Endometrium (tissue), 2 donors: ENCODE data around the gene PALB2.
"Not testable (repeated sequence)": the region's sequence is repeated elsewhere in the genome, so short reads cannot be mapped to it uniquely, and the experiment has no call there.

Experiments
- FAIRE-seq: peaks from 2 replicates; lab custom pipeline; 2012; peaks lifted over from hg19 to GRCh38; lab: Jason Lieb, UNC
- donor health status: control.
- donor health status: control.

The PALB2 gene

DNA sequence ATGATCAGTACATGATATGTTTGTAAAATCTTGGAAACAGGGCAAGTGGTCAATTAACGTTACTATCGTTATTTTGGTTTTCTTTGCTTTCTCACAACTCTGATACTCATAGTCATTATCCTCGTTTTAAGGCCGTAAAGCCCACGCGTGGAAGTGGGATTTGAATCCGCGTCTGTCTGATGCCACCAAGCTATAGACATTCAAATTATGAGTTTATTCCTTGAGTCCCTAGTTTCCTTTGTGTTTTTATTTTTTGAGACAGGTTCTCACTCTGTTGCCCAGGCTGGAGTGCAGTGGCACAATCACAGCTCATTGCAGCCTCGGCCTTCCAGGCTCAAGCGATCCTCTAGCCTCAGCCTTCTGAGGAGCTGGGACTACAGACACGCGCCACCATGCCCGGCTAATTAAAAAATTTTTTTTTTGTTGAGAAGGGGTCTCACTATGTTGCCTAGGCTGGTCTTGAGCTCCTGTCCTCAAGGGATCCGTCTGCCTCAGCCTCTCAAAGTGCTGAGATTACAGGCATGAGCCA lies 1.2 kb upstream of the PALB2 start:
- no peak for FAIRE-seq

DNA sequence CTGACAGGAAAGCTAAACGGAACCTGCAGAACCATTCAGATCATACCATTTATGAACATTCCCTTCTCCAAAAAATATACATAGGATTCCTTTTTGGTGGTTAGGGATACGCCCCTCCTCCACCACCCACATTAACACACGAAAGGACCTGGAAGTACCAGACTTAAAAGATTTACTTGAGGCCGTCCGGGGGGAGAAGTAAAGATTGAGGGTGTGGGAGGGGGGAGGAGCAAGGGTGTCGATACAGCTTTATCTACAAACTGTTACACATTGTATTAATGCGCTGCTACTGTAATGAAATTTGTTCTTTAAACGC lies 537 bp downstream of the PALB2 start:
- no peak for FAIRE-seq

DNA sequence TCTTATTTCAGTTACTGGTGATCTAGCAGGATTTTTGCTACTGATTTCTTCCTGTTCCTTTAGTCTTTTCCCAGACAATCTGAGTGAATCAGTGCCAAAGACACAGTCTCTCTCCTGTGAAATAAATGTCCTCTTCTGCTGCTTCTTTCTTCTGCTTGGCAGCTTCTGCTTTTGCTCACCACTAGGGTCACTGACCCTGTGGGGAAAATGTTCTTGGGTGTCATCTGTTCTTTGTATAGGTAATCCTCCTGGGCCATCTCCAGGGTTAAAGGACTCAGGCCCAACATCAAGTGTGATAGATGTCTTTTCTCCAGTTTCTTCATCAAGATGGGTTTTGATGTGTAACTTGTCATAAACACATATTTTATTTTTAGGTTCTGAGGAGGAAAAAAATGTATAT lies 5.2 kb downstream of the PALB2 start:
- no peak for FAIRE-seq

DNA sequence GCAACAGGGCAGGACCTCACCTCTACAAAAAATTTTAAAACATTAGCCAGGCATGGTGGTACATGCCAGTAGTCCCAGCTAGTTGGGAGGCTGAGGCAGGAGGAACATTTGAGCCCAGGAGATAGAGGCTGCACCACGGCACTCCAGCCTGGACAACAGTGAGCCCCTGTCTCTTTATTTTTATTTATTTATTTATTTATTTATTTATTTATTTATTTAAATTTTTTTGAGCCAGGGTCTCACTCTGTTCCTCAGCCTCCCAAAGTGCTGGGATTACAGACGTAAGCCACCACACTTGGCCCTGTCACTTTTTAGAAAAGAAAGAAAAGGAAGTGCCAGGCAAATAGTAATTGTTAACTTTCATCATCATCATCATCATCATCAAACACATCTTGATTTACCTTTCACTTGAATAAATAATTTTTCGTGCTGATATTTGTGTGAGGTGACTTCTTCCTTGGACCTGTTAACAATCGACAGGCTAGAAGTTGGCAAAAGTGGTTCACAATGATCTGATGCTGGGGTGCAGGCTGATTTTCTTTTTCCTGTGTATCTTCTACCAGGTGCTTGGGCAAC lies 6.6 kb downstream of the PALB2 start:
- FAIRE-seq = no peak

DNA sequence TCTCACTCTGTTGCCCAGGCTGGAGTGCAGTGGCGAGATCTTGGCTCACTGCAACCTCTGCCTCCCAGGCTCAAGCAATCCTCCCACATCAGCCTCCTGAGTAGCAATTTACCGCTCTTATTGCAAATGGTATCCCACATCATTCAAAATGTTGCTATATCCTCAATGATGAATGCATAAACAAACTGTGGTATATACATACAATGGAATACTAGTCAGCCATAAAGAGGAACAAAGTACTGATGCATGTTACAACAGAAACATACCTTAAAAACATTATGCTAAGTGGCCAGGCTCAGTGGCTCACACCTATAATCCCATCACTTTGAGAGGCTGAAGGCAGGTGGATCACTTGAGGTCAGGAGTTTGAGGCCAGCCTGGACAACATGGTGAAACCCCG lies 9.2 kb downstream of the PALB2 start:
- not testable (repeated sequence) for FAIRE-seq

DNA sequence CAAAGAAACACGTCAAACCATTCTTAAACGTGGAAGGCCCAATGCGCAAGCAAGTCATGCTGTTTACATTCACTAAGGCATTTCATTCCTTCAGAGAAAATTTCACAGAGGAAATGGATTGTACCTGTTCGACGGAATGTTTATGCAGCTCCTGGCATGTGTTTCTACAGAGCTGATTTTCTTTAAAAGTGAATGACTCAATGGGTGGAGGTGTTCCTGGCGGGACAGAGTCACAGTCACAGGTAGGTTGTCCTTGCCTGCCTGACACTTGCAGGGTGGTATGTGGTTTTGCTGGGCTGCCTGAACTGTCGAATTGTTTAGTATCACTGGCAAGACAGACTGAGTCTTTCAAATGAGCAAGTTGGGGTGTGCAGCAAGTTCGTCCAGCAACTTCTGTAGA lies 11.6 kb downstream of the PALB2 start:
- FAIRE-seq = no peak

DNA sequence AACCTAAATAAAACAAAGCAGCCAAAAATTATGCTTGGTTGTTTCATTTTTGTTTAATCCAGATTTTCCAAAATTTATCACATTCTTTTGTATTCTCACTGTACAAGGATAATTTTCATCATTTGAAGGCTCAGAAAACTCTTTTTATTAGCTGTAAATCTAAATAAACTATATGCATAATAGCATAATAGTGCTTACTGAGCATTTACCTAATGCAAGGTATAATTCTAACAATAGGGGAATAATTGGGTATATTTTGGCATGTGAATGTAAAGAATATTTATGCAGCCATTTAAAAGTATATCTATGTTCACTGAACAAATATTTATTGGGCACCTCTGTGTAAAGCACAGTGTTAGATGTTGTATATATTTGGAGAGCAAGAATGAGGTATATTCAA lies 17.0 kb downstream of the PALB2 start:
- no peak for FAIRE-seq

DNA sequence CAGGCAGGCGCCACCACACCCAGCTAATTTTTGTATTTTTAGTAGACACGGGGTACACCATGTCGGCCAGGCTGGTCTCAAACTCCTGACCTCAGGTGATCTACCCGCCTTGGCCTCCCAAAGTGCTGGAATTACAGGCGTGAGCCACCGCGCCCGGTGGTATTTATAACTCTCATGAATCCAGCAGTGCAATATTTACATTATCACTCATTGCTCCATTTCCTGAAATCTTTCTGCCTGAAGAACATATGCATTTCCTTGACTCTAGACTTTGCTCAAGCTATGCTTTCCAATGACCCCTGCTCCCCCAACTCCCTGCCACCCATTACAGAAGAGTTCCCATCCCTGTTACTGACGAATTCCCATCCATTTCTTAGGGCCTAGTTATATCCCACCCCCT lies 25.3 kb downstream of the PALB2 start:
- no peak for FAIRE-seq

DNA sequence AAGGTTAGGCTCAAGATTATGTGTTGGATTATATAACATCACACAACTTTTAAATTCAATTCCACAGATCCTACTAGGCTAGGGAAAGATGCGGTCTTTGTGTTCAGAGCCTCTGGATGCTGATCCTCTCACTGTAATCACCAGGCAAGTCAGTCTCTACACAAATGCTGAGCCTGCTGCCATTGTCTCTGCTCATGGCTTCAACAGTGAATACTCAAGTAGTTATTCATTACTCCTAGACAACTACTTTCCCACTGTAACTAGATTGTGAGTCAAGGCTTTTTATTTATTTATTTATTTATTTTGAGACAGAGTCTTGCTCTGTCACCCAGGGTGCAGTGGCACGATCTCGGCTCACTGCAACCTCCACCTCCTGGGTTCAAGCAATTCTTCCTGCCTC lies 29.2 kb downstream of the PALB2 start:
- no peak for FAIRE-seq

DNA sequence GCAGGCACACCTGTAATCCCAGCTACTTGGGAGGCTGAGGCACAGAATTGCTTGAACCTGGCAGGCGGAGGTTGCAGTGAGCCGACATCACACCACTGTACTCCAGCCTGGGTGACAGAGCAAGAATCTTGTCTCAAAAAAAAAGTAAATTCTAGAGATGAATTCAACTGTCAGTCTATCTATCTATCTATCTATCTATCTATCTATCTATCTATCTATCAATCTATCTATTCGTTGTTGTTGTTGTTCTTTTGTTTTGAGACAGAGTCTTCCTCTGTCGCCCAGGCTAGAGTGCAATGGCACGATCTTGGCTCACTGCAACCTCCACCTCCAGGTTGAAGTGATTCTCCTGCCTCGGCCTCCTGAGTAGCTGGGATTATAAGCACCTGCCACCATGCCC lies 30.2 kb downstream of the PALB2 start:
- not testable (repeated sequence) for FAIRE-seq

DNA sequence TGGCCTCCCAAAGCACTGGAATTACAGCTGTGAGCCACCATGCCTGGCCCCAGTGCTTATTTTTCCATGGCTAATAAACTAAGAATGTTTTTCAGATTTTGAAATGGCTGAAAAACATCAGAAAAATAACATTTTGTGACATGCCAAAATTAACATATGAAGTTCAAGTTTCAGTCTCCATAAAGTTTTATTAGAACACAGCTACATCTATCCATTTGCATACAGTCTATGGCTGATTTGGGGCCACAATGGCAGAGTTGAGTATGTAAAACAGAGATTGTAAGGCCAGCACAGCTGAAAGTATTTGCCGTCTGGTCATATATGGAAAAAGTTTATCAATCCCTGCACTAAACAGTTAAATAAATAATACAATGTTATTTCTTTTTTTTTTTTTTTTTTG lies 31.2 kb downstream of the PALB2 start:
- no peak for FAIRE-seq

DNA sequence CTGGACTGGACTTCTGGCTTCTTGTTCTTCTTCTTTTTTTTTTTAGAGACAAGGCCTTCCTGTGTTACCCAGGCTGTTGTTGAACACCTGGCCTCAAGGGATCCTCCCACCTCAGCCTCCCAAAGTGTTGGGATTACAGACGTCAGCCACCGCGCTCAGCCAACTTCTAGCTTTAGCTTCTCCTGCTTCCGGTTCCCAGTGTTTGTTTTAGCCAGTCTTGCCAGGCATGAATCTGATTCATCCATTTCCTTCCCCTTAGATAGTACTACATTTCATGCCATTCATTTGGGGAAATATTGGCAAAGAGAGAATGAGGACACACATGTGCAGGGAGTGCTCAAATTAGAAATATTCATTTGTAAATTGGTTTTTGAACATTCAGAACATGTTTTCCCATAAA lies 32.9 kb downstream of the PALB2 start:
- no peak for FAIRE-seq

DNA sequence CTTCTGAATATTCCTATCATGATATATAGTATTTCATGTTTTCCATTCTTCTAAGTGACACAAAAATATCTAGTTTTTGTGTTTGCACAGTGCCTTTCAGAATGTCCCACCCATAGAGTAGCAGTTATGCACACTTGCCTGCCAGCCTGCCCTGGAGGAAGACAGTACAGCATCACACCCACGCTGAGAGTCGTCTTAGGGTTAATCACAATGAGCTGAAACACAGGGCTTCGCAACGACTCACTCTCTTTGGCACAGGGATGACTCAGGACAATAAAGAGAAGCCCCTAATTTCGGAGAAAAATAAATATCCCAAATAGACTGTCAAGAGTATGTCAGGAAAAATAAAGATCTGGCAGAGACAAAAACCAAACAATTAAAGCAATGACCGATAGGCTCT lies 33.4 kb downstream of the PALB2 start:
- no peak for FAIRE-seq

DNA sequence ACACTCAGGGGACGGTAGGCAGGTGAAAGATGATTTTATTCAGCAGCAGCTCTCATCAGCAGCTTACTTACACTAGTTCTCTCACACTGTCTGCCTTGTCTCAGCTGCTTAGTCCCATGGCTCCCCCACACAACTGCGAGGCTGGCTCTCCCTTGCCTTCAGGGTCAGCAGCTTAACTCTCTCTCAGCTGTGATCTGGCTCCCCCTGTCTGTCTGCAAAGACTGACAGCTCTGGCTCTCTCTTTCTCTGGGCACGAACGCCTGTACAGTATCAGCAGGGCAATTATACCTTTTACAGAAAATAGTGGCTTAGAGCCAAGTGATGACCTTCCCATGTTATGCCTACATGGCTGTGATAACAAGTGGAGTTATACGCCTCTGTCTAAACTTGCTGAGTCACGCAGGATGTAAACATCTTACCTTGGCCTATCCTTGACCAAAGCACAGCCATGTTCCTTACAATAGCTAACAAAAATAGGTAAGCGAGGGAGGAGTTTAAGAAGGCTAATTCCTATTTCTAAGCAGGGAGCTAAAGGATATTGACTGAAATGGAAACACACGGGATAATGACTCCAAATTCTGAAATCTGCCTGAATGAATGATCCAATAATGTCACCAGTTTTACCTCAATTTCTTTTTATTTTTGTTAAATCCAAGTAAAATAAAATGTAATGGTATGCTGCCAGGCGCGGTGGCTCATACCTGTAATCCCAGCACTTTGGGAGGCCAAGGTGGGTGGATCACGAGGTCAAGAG lies 43.9 kb downstream of the PALB2 start:
- FAIRE-seq = no peak

DNA sequence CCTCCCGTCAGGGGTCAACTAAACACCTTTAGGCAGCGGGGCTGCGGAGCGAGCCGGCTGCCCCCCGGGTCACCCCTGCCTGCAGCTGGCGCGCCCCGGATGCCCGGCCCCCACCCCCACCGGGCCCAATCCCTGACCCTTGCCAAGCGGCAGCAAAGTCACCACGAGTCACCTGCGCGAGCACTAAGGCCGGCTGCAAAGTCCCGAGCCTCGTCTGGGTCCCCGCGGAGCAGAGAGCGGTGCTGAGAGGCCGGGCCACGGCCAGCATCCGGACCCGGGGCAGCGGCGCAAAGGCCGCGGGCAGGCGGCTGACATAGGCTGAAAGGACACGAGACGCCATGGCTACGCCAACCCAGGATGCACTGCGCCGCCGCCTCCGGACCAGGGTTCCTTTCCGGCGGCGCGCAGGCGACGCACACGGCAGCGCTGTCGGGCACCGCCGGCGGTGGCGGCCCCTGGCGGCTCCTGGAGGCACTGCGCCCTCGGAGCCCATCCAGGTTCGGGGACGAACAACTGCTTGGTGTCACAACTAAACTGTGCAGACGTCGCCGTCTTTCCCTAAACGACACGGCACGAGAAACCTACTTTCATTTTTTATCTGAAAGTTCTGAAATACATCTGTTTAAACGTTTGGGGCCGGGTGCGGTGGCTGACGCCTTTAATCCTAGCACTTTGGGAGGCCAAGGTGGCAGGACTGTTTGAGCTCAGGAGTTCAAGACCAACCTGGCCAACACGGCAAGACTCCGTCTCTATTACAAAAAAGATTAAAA lies 45.0 kb downstream of the PALB2 start, which contains the start of gene NDUFAB1:
Gene NDUFAB1 (minus strand): TSS at position 366 of the 770 bp plus-strand sequence. CDS start 26 bp downstream, at position 340.
- FAIRE-seq = no peak

DNA sequence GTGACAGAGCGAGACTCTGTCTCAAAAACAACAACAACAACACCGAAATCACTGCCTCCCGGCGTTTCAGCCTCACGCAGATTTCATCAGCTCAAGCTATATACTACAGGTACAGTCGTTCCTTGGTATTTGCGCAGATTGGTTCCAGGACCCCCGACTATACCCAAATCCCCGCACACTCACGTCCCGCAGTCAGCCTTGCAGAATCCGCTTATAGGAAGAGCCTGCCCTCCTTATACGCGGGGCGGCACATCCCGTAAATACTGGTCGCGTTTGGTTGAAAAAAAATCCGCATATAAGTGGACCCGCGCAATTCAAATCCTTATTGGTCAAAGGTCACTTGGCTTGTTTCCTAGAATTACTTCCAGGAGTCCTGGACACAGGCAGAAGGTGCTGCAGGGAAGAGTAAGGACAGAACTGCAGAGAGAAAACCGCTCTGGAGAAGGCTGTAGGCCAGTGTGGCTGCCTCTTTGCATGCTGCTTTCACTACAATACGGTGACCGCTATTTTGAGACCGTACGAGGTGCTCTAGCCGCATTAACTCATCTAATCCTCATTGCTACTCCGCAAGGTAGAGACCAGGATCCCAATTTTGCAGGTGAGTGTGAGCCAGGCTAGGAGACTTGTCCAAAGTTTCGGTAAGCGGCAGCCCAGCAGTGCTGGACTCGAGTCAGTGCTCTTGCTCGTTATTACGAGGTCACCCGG lies 45.7 kb downstream of the PALB2 start:
- no peak for FAIRE-seq

DNA sequence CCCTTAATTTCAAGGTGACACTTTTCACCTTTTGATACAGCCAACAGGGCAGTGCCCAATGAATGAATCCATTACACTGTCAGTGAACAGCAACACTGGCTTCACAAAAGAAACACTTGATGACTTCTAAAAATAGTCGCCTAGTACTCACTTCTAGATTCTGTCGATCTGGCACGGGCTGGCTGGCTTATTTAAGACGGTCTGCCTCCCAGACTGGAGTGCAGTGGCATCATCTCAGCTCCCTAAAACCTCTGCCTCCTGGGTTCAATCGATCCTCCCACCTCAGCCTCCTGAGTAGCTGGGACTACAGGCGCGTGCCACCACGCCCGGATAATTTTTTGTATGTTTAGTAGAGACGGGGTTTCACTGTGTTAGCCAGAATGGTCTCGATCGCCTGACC lies 46.9 kb downstream of the PALB2 start:
- no peak for FAIRE-seq

DNA sequence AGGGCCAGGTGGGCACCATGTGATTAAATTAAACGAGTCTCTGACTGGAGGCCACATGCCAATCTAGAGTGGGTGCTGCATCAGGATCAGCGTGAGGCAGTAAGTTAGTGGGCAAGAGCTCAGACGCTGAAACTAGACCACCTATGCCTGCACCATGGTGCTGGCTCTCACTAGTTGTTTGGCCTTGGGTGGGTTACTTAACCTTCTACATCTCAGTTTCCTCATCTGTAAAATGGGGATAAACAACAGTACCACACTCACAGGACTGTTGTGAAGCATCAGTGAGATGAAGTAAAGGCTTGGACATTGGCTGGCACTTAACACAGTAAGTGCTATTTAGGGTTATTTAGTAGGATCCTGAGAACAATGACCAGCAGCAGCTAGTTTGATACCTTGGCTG lies 50.9 kb downstream of the PALB2 start:
- FAIRE-seq = no peak

DNA sequence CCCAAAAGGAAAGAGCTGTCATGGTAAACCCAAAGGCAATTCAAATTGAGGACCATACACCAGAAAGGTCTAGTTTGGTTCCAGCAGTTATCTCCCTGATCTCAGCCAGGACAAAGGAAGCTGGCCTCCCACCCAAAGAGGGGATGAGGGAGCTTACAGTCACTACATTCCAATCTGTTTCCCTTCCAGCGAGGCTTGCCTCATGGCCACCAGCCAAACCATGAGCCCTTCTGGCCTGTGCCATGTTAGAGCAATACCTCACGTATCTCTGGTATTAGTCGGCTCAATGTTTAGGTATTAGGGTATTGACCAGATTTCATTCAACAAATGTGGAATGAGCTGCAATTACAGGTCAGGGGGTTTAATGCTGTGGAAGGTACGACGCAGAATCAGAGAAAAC lies 53.4 kb downstream of the PALB2 start:
- no peak for FAIRE-seq

DNA sequence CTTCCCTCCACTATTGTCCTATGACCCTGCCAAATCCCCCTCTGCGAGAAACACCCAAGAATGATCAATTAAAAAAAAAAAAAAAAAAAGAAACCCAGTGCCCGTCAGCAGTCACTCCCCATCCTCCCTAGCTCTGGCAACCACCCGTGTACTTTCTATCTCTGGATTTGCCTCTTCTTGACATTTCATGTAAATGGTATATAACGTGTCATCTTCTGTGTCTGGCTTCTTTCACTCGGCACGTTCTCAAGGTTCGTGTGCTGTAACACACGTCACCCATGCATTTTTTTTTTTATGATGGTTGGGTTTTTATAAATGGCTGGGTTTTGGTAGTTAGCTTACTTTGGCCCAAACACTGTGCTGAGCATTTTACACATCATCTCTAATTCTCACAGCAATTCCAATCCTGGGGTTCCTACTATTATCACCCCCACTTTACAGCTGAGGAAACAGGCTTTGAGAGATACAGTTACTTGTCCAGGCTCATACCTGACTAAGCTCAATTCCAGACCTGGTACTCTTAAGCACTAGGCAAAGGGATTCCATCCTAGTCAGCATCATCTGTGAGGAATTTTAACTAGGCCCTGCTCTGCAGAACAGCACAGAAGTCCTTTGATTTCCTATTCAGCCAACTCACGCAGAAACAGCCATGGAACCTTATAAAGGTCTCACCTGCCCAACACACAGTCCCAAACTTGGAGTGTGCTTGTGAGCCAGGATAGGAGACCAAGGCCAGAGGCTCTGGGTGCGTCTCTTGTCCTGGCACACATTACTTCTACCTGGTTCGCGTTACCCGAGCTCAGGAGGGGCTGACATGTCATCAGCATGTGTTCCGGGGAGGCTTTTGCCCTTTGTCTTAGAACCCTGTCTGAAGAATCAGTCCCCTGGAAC lies 56.7 kb downstream of the PALB2 start:
- FAIRE-seq = no peak

DNA sequence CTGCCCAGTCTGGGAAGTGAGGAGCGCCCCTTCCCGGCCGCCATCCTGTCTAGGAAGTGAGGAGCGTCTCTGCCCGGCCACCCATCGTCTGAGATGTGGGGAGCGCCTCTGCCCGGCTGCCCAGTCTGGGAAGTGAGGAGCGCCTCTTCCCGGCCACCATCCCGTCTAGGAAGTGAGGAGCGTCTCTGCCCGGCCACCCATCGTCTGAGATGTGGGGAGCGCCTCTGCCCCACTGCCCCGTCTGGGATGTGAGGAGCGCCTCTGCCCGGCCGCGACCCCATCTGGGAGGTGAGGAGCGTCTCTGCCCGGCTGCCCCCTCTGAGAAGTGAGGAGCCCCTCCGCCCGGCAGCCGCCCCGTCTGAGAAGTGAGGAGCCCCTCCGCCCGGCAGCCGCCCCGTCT lies 57.8 kb downstream of the PALB2 start:
- FAIRE-seq = not testable (repeated sequence)

DNA sequence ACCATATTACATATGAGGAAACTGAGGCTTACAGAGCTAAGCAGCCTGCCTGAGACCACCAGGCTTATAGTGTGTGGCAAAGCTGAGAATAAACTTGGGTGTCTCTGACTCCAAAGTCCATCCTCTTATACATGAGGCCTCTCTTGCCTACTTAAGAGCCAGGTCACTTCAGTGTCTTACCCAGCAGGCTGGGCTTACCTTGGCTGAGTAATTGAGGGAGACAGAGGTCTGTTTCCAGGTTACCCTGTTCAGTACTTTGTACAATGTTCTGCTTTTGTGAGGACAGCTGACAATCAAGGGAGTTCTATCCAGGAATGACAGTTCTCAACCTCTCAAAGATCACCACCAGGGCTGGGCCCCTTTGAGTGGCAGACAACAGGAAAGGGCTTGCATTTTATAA lies 59.3 kb downstream of the PALB2 start:
- no peak for FAIRE-seq
